NCI-H524 treated with DMSO at 0.1 percent for 48 hours (cell line): ENCODE measurements around the gene MYBPC3.

Experiments
- DNase-seq: peaks from one replicate; lab custom pipeline; 2025; lab: John Stamatoyannopoulos, UW

Gene MYBPC3

GRCh38 chr11:47384498-47384897 lies 32.0 kb upstream of the MYBPC3 start:
- no peak for DNase-seq

GRCh38 chr11:47383071-47383470 lies 30.6 kb upstream of the MYBPC3 start:
- no peak for DNase-seq

- no peak for DNase-seq
Observed at GRCh38 chr11:47380078-47380477, 27.6 kb upstream of the MYBPC3 start.

- no peak for DNase-seq
Observed at GRCh38 chr11:47379317-47379716, 26.8 kb upstream of the MYBPC3 start.

GRCh38 chr11:47378836-47379170 lies 26.3 kb upstream of the MYBPC3 start:
- DNase-seq, result no peak

- no peak for DNase-seq
Observed at GRCh38 chr11:47378010-47378835, 25.7 kb upstream of the MYBPC3 start, which contains the start of gene SPI1. TSS of gene SPI1 (minus strand) at chr11:47378547. CDS start at chr11:47378353, 194 bp downstream.

GRCh38 chr11:47377571-47378009 lies 25.1 kb upstream of the MYBPC3 start:
- DNase-seq, result no peak

GRCh38 chr11:47376525-47377371 lies 24.2 kb upstream of the MYBPC3 start:
- DNase-seq, result no peak

GRCh38 chr11:47376107-47376524 lies 23.6 kb upstream of the MYBPC3 start:
- DNase-seq, result no peak

GRCh38 chr11:47375546-47376085 lies 23.1 kb upstream of the MYBPC3 start:
- no peak for DNase-seq

GRCh38 chr11:47375020-47375419 lies 22.5 kb upstream of the MYBPC3 start:
- no peak for DNase-seq

GRCh38 chr11:47374720-47375019 lies 22.2 kb upstream of the MYBPC3 start:
- DNase-seq, result no peak

GRCh38 chr11:47373876-47374719 lies 21.6 kb upstream of the MYBPC3 start:
- no peak for DNase-seq

- DNase-seq, result no peak
Observed at GRCh38 chr11:47372422-47372821, 19.9 kb upstream of the MYBPC3 start.

- no peak for DNase-seq
Observed at GRCh38 chr11:47369676-47370075, 17.2 kb upstream of the MYBPC3 start.

- DNase-seq, result no peak
Observed at GRCh38 chr11:47366020-47366490, 13.6 kb upstream of the MYBPC3 start.

- no peak for DNase-seq
Observed at GRCh38 chr11:47361419-47361818, 8.9 kb upstream of the MYBPC3 start.

- DNase-seq, result no peak
Observed at GRCh38 chr11:47360341-47360740, 7.8 kb upstream of the MYBPC3 start.

GRCh38 chr11:47359586-47359985 lies 7.1 kb upstream of the MYBPC3 start:
- DNase-seq, result no peak

GRCh38 chr11:47359162-47359561 lies 6.7 kb upstream of the MYBPC3 start:
- no peak for DNase-seq

- DNase-seq, result no peak
Observed at GRCh38 chr11:47358731-47359051, 6.2 kb upstream of the MYBPC3 start.
